H1 (cell line): ENCODE data around the gene MELTF. TPM values are rescaled to one million over a fixed set of nuclear protein-coding genes. Genes with fewer than 3 reads are reported as not detected.

Experiments
- CTCF ChIA-PET: fragments of 300-600 bp; sonication (Branson Sonifier 250); formaldehyde crosslinking; loops from one replicate; lab custom pipeline; 2021; ENCODE audit not compliant: partially characterized antibody; lab: Charles Lee
- POLR2A ChIA-PET: fragments of 300-600 bp; sonication (Branson Sonifier 250); formaldehyde crosslinking; loops from one replicate; lab custom pipeline; 2021; ENCODE audit warnings: inconsistent platforms; ENCODE audit not compliant: partially characterized antibody; lab: Charles Lee
- DNase-seq, 2 experiments: peaks; one replicate each; pipeline versions ENCODE4 v3.0.0 to v3.0.0-alpha.2; 2010 to 2022; ENCODE audit warnings: low spot score in 2 of 2, low read depth in 1 of 2, mixed read lengths in 1 of 2
- FAIRE-seq: peaks from 2 replicates; lab custom pipeline; 2011; peaks lifted over from hg19 to GRCh38; lab: Jason Lieb, UNC
- H2AFZ ChIP-seq: 2 replicates; pipeline ENCODE4 v1.8.1; 2012; ENCODE audit warnings: low read length, inconsistent platforms
- H2AK5ac ChIP-seq: 2 replicates; pipeline ENCODE4 v1.6.1; 2013; ENCODE audit warnings: low read depth, low read length
- H2BK120ac ChIP-seq: replicated peaks from 2 replicates; pipeline ENCODE3; 2013; ENCODE audit warnings: low read depth, low read length, inconsistent platforms
- H2BK12ac ChIP-seq: 2 replicates; pipeline ENCODE4 v1.6.1; 2013; ENCODE audit warnings: low read depth, low read length
- H2BK15ac ChIP-seq: 2 replicates; pipeline ENCODE4 v1.6.1; 2013; ENCODE audit warnings: low read length
- H2BK20ac ChIP-seq: 2 replicates; pipeline ENCODE4 v1.6.1; 2013; ENCODE audit warnings: low read length
- H2BK5ac ChIP-seq: 2 replicates; pipeline ENCODE4 v1.6.1; 2013; ENCODE audit warnings: low read depth, low read length
- H3K14ac ChIP-seq: 2 replicates; pipeline ENCODE4 v1.6.1; 2013; ENCODE audit warnings: inconsistent platforms; ENCODE audit not compliant: insufficient read length
- H3K18ac ChIP-seq: 2 replicates; pipeline ENCODE4 v1.6.1; 2013; ENCODE audit warnings: low read length; ENCODE audit errors: extremely low read depth
- H3K23ac ChIP-seq: 2 replicates; pipeline ENCODE4 v1.6.1; 2013; ENCODE audit warnings: inconsistent platforms; ENCODE audit not compliant: insufficient read length
- H3K23me2 ChIP-seq: 2 replicates; pipeline ENCODE4 v1.6.1; 2013; ENCODE audit warnings: low read depth, low read length
- H3K27ac ChIP-seq: 2 replicates; pipeline ENCODE4 v1.6.1; 2011; ENCODE audit warnings: low read depth, low read length, inconsistent platforms
- H3K27me3 ChIP-seq, 4 experiments: replicated peaks in 1 of 4; 1 replicate in 1 of 4; 2 replicates in 3 of 4; pipeline versions ENCODE4 v1.6.1 to v1.8.1; 2011 to 2013; ENCODE audit warnings: low read length in 3 of 4, mild to moderate bottlenecking in 3 of 4, inconsistent platforms in 2 of 4, mixed read lengths in 2 of 4, moderate library complexity in 1 of 4; ENCODE audit not compliant: control insufficient read depth in 3 of 4, insufficient read depth in 3 of 4; ENCODE audit errors: extremely low read depth in 1 of 4
- H3K36me3 ChIP-seq, 4 experiments: 2 replicates each; pipeline versions ENCODE4 v1.6.1 to v1.8.1; 2011 to 2013; ENCODE audit warnings: mild to moderate bottlenecking in 4 of 4, low read length in 3 of 4, moderate library complexity in 2 of 4, control low read depth in 1 of 4, inconsistent platforms in 1 of 4; ENCODE audit not compliant: insufficient read depth in 4 of 4, control insufficient read depth in 2 of 4
- H3K4ac ChIP-seq: replicated peaks from 2 replicates; pipeline ENCODE3; 2013; ENCODE audit warnings: low read length, low read depth, mixed read lengths, inconsistent platforms; ENCODE audit not compliant: insufficient read length
- H3K4me1 ChIP-seq, 4 experiments: replicated peaks in 1 of 4; 1 replicate in 1 of 4; 2 replicates in 3 of 4; pipeline versions ENCODE4 v1.6.1 to v1.8.1; 2011 to 2013; ENCODE audit warnings: low read length in 3 of 4, inconsistent platforms in 2 of 4, mixed read lengths in 1 of 4; ENCODE audit not compliant: insufficient read depth in 4 of 4, control insufficient read depth in 3 of 4
- H3K4me2 ChIP-seq, 2 experiments: 2 replicates each; pipeline versions ENCODE4 v1.6.1 to v1.8.1; 2011 to 2013; ENCODE audit warnings: low read depth in 2 of 2, low read length in 2 of 2, control low read depth in 1 of 2, inconsistent platforms in 1 of 2, mild to moderate bottlenecking in 1 of 2; ENCODE audit not compliant: insufficient read depth in 1 of 2
- H3K4me3 ChIP-seq, 4 experiments: fragments of 200-600, 300-600 bp in 1 of 4; sonication (generic), shearing (Covaris generic), sonication (Bioruptor Twin) in 1 of 4; 2 replicates each; pipeline versions ENCODE4 v1.5.1 to v1.8.1; 2011 to 2016; ENCODE audit warnings: low read length in 4 of 4, low read depth in 3 of 4, control low read depth in 2 of 4, inconsistent platforms in 2 of 4, mild to moderate bottlenecking in 2 of 4, mixed read lengths in 1 of 4, moderate library complexity in 1 of 4; ENCODE audit not compliant: insufficient read depth in 2 of 4; ENCODE audit errors: extremely low read depth in 1 of 4
- H3K56ac ChIP-seq: replicated peaks from 2 replicates; pipeline ENCODE3; 2013; ENCODE audit warnings: low read depth, mild to moderate bottlenecking, mixed read lengths, low read length, inconsistent platforms; ENCODE audit not compliant: insufficient read length
- H3K79me1 ChIP-seq: 2 replicates; pipeline ENCODE4 v1.6.1; 2013; ENCODE audit warnings: low read depth, low read length, control low read depth
- H3K79me2 ChIP-seq, 2 experiments: 2 replicates each; pipeline versions ENCODE4 v1.6.1 to v1.8.1; 2012 to 2013; ENCODE audit warnings: low read length in 2 of 2, mild to moderate bottlenecking in 2 of 2, inconsistent platforms in 1 of 2; ENCODE audit not compliant: insufficient read depth in 2 of 2, control insufficient read depth in 1 of 2
- H3K9ac ChIP-seq, 4 experiments: replicated peaks in 1 of 4; 1 replicate in 1 of 4; 2 replicates in 3 of 4; pipeline versions ENCODE4 v1.6.1 to v1.8.1; 2011 to 2013; ENCODE audit warnings: low read depth in 3 of 4, low read length in 3 of 4, control low read depth in 2 of 4, mild to moderate bottlenecking in 2 of 4, moderate library complexity in 2 of 4, inconsistent platforms in 1 of 4; ENCODE audit errors: extremely low read depth in 1 of 4
- H3K9me3 ChIP-seq, 2 experiments: 2 replicates each; pipeline versions ENCODE4 v1.6.1 to v1.8.1; 2012 to 2013; ENCODE audit warnings: mild to moderate bottlenecking in 2 of 2, moderate library complexity in 2 of 2, control low read depth in 1 of 2, inconsistent platforms in 1 of 2, low read depth in 1 of 2, low read length in 1 of 2, mixed read lengths in 1 of 2; ENCODE audit not compliant: insufficient read depth in 2 of 2
- H4K20me1 ChIP-seq, 2 experiments: replicated peaks in 1 of 2; 2 replicates each; pipeline versions ENCODE3 to v1.8.1; 2011 to 2013; ENCODE audit warnings: inconsistent platforms in 2 of 2, low read length in 2 of 2, mild to moderate bottlenecking in 1 of 2; ENCODE audit not compliant: insufficient read depth in 2 of 2, control insufficient read depth in 1 of 2
- H4K5ac ChIP-seq: 2 replicates; pipeline ENCODE4 v1.6.1; 2013; ENCODE audit warnings: low read length, low read depth, mixed read lengths, inconsistent platforms; ENCODE audit not compliant: insufficient read length
- H4K8ac ChIP-seq: 2 replicates; pipeline ENCODE4 v1.8.0; 2013; ENCODE audit warnings: mild to moderate bottlenecking, moderate library complexity, low read length, inconsistent platforms; ENCODE audit not compliant: insufficient read depth; ENCODE audit errors: extremely low read depth
- H4K91ac ChIP-seq: replicated peaks from 2 replicates; pipeline ENCODE3; 2013; ENCODE audit warnings: low read length, mixed read lengths, inconsistent platforms; ENCODE audit not compliant: insufficient read length
- BCL11A ChIP-seq, 2 experiments: IDR thresholded peaks; one replicate each; pipeline ENCODE4 v1.6.1; 2011; ENCODE audit warnings: low read depth in 2 of 2, low read length in 2 of 2, mild to moderate bottlenecking in 2 of 2
- CBX8 ChIP-seq: fragments of 300-800, 300-1000 bp; sonication (generic); IDR thresholded peaks from 2 replicates; pipeline ENCODE4 v1.7.1; 2016; ENCODE audit warnings: low read depth, low read length, borderline replicate concordance
- CTBP2 ChIP-seq: IDR thresholded peaks from 2 replicates; pipeline ENCODE4 v1.7.0; 2011; ENCODE audit warnings: borderline replicate concordance, mild to moderate bottlenecking, moderate library complexity, mixed read lengths, low read length; ENCODE audit not compliant: insufficient read depth, insufficient read length
- EGR1 ChIP-seq: IDR thresholded peaks from 2 replicates; pipeline ENCODE4 v1.6.1; 2011; ENCODE audit warnings: low read depth, low read length, borderline replicate concordance
- POLR2A ChIP-seq, 2 experiments: IDR thresholded peaks; 1 replicate in 1 of 2; 2 replicates in 1 of 2; pipeline ENCODE4 v1.6.1; 2011; ENCODE audit warnings: low read depth in 2 of 2, low read length in 2 of 2, mild to moderate bottlenecking in 2 of 2; ENCODE audit errors: control extremely low read depth in 1 of 2
- POU5F1 ChIP-seq: IDR thresholded peaks from 2 replicates; pipeline ENCODE4 v1.6.1; 2011; ENCODE audit warnings: low read depth, mild to moderate bottlenecking, low read length, moderate library complexity
- RFX5 ChIP-seq: IDR thresholded peaks from 2 replicates; pipeline ENCODE4 v1.6.1; 2011; ENCODE audit warnings: low read depth, low read length, improper control_type of control experiment, borderline replicate concordance
- SAP30 ChIP-seq: fragments of 300-600 bp; sonication (generic); IDR thresholded peaks from 2 replicates; pipeline ENCODE4 v1.7.1; 2012; ENCODE audit warnings: low read length, moderate library complexity, mild to moderate bottlenecking, inconsistent platforms; ENCODE audit not compliant: insufficient read depth, insufficient replicate concordance
- WGBS, 2 experiments: shearing (Covaris generic) in 1 of 2; methylation state at CpG; one replicate each; pipeline versions ENCODE4 v1.1.6 to v1.1.7; 2013 to 2015; ENCODE audit warnings: low lambda C conversion rate in 2 of 2, mixed read lengths in 2 of 2, inconsistent platforms in 1 of 2, low coverage in 1 of 2, missing lambda C conversion rate in 1 of 2; ENCODE audit not compliant: insufficient replicate concordance in 2 of 2, insufficient coverage in 1 of 2, insufficient read length in 1 of 2; ENCODE audit errors: extremely low coverage in 1 of 2, missing lambda C conversion rate in 1 of 2; 5-methylcytosine and 5-hydroxymethylcytosine counted together
- polyA plus RNA-seq, 7 experiments: library from polyadenylated mRNA; depleted of rRNA in 3 of 7; stranded (reverse) in 5 of 7; unstranded in 2 of 7; fragments of >200 nt in 5 of 7; fragments of 200-250 nt in 2 of 7; gene quantifications; 1 replicate in 5 of 7; 2 replicates in 1 of 7; 4 replicates in 1 of 7; pipeline versions ENCODE4 v1.2.1 to v1.2.3, GENCODE V29; 2011 to 2013; ENCODE audit warnings: missing spikeins in 2 of 7, mixed read lengths in 2 of 7
- total RNA-seq: library from RNA; stranded (reverse); fragmentation: NEBNext Ultra II Directional; extraction: Animal tissue kit (Norgen Biotek cat#: 25700); gene quantifications from 2 replicates; pipeline ENCODE4 v1.2.1, GENCODE V29; 2021

The MELTF gene
- total and polyA plus RNA-seq, 2 of the 8 experiments (the other 6 are each of a cell fraction or from before 2014, with no cell fraction given), result 1.7 to 3.5 TPM

DNA sequence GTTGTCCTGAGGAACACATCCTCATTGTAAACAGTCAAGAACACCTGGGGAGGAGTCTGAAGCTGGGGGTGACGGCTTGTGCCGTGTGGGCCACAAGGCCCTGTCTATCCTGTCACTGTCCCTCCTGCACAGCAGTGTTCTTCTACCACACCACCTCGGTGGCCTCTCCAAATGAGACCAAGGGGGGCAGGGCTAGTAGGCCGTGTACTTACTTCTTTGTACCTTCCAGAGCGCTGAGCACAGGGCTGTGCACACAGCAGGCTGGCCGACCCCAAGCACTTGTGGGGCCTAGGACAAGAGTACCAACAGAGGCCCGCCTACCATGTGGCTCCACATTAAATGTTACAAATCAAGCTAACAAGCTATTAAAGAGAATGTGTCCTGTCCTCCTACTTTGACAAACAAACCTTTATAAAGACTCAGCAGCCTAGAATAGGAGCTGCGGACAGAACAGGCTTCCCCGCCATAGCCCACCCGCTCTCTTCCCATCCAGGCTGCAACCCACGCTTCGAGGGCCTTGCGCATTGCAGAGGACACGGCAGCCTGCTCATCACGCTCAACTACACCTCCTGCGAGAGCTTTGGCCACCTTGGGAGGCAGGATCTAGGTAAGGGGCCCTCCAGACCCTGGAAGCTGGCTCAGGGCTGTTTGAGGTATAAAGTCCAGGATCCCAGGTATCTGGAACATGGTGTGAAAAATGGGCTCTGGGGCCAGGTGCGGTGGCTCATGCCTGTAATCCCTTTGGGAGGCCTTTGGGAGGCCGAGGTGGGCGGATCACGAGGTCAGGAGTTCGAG is 30.5 kb downstream of the MELTF start:
- Histone ChIP-seq H2AK5ac (no peak overlapping the region), H3K23ac (no peak overlapping the region), H2BK120ac (no peak overlapping the region), H4K20me1 (peaks cover 0 to 4% of the 10 kb centered on the region in 2 experiments), H3K79me2 (no peaks in the 10 kb centered on the region), H3K9ac (no peak overlapping the region), H3K4me2 (no peak overlapping the region), H3K4me3 (no peak overlapping the region), H4K91ac (no peak overlapping the region), H3K27ac (no peak overlapping the region), H2AFZ (no peak overlapping the region), H3K4ac (no peak overlapping the region), H2BK5ac (no peak overlapping the region), H3K9me3 (no peaks in the 10 kb centered on the region), H3K23me2 (peaks cover 12% of the 10 kb centered on the region), H2BK15ac (no peak overlapping the region), H3K18ac (no peak overlapping the region), H3K56ac (no peak overlapping the region), H4K8ac (no peak overlapping the region), H2BK20ac (no peak overlapping the region), H3K4me1 (peaks cover 3 to 12% (median 6%) of the 10 kb centered on the region in 4 experiments), H3K79me1 (no peaks in the 10 kb centered on the region), H3K36me3 (no peaks in the 10 kb centered on the region), H4K5ac (no peak overlapping the region), H2BK12ac (no peak overlapping the region), H3K14ac (no peak overlapping the region), H3K27me3 (peaks cover 0 to 8% (median 6%) of the 10 kb centered on the region in 4 experiments; a peak in 6 of 7 replicates)
- TF ChIP-seq CBX8 (no peak), BCL11A (IDR thresholded peaks at IDR 0.05; ENCODE audit: low read depth in 2 of 2, low read length in 2 of 2) (no peak), POU5F1 (no peak), POLR2A (IDR thresholded peaks at IDR 0.05; ENCODE audit: control extremely low read depth in 1 of 2, low read depth in 2 of 2, low read length in 2 of 2) (no peak), EGR1 (no peak), CTBP2 (no peak), RFX5 (no peak), SAP30 (no peak)
- FAIRE-seq (no peak), DNase-seq (no peak)
- 90% methylated on average over 21 of the region's 21 CpGs; no CpG with 5 or more reads in 1 of the 2 experiments for WGBS, 2 experiments
- ChIA-PET POLR2A (no interaction called here), CTCF (interaction anchor here (0.6 to 3.0 kb wide), 7 partner anchors 8 to 32 kb away, joined by 3 to 16 read pairs (median 3); partner anchors contain the start of gene MELTF)
